Vagina (tissue), 2 donors: Measurements from ENCODE around the gene CPA3.

Experiments
- CTCF ChIP-seq, 3 experiments: fragments of 450-650 bp in 2 of 3; fragments of 200-600 bp in 1 of 3; sonication (generic) in 1 of 3; IDR thresholded peaks; one replicate each; pipeline ENCODE4 v1.5.1; 2017 to 2019; ENCODE audit warnings: antibody characterized with exemption in 3 of 3, mild to moderate bottlenecking in 2 of 3, moderate library complexity in 2 of 3
- POLR2A ChIP-seq, 2 donors: fragments of 450-650 bp; IDR thresholded peaks; one replicate each; pipeline ENCODE4 v1.6.1; 2017; ENCODE audit warnings: antibody characterized with exemption in 2 of 2, mild to moderate bottlenecking in 2 of 2, moderate library complexity in 2 of 2
- POLR2AphosphoS5 ChIP-seq, 2 donors: sonication (generic); formaldehyde crosslinking; IDR thresholded peaks; one replicate each; pipeline ENCODE4 v1.9.0; 2017; ENCODE audit warnings: antibody characterized with exemption in 2 of 2, mild to moderate bottlenecking in 2 of 2, low read depth in 1 of 2; ENCODE audit not compliant: insufficient read depth in 1 of 2

GRCh38 chr3:148896062-148896461 lies 31.0 kb downstream of the CPA3 start:
- TF ChIP-seq CTCF (IDR thresholded peaks at IDR 0.05) (no peak), POLR2A (IDR thresholded peaks at IDR 0.05) (no peak), POLR2AphosphoS5 (IDR thresholded peaks at IDR 0.05; ENCODE audit: insufficient read depth in 1 of 2, low read depth in 1 of 2) (no peak)
